H1 (cell line): ENCODE measurements around the gene DFFB.

Experiments
- JUN ChIP-seq: IDR thresholded peaks from 2 replicates; pipeline ENCODE4 v1.6.1; 2011; ENCODE audit warnings: low read depth, mild to moderate bottlenecking, improper control_type of control experiment, low read length
- KDM1A ChIP-seq: fragments of 200-600, 300-600 bp; sonication (generic); IDR thresholded peaks from 2 replicates; pipeline ENCODE4 v1.7.1; 2016; ENCODE audit warnings: mild to moderate bottlenecking, low read length, borderline replicate concordance

DNA sequence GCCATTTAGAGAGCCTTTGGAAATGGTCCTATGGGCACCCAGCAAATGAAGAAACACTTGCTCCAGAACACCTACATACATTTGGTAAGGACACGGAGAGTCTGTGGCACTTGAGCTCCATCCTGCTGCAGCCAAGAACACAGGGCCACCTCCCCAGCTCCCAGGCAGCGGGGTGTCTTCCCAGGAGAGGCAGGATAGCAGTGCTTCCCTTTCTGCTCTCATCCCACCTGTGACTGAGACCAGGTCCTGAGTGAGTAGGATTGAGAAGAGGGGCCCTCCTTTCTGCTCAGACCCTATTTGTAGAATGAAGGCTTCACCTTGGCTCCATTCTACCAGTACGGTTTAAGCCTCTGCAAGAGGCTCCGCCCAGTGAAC is 38.7 kb downstream of the DFFB start:
- TF ChIP-seq JUN (no peak), KDM1A (no peak)
